ENCODE data around the gene EPHB4.

DNA sequence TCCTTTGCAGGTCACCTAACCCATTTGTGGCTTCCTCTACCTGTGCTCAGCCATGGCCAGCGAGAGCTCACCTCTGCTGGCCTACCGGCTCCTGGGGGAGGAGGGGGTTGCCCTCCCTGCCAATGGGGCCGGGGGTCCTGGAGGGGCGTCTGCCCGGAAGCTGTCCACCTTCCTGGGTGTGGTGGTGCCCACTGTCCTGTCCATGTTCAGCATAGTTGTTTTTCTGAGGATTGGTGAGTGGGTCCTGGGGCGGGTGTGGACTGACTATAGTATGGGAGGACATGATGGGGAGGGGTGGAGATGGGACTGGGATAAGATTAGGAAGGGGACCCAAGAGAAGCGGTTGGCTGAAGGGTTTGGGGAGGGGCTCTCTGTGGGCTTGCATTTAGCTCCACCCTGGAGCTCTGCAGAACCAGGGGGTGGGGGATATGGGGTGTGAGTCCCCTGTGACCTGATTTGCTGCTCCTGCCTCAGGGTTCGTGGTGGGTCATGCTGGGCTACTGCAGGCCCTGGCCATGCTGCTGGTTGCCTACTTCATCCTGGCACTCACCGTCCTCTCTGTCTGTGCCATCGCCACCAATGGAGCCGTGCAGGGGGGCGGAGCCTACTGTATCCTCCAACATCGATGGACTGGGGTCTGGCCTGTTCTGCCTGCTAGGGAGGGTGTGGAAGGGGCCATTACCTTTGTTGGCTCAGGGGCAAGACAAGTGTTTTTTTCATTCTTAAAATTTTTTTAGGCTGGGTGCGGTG is 27.0 kb upstream of the EPHB4 start:
- TF ChIP-seq, protein P1, sequence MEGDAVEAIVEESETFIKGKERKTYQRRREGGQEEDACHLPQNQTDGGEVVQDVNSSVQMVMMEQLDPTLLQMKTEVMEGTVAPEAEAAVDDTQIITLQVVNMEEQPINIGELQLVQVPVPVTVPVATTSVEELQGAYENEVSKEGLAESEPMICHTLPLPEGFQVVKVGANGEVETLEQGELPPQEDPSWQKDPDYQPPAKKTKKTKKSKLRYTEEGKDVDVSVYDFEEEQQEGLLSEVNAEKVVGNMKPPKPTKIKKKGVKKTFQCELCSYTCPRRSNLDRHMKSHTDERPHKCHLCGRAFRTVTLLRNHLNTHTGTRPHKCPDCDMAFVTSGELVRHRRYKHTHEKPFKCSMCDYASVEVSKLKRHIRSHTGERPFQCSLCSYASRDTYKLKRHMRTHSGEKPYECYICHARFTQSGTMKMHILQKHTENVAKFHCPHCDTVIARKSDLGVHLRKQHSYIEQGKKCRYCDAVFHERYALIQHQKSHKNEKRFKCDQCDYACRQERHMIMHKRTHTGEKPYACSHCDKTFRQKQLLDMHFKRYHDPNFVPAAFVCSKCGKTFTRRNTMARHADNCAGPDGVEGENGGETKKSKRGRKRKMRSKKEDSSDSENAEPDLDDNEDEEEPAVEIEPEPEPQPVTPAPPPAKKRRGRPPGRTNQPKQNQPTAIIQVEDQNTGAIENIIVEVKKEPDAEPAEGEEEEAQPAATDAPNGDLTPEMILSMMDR (conservative IDR thresholded peaks at IDR 0.05; ENCODE audit: low read length), result no peak
- TF ChIP-seq EZH2phosphoT487 (IDR thresholded peaks at IDR 0.05; ENCODE audit: borderline replicate concordance), result no peak

Measured in Loucy (cell line).